ENCODE data around the gene DPP10.

DNA sequence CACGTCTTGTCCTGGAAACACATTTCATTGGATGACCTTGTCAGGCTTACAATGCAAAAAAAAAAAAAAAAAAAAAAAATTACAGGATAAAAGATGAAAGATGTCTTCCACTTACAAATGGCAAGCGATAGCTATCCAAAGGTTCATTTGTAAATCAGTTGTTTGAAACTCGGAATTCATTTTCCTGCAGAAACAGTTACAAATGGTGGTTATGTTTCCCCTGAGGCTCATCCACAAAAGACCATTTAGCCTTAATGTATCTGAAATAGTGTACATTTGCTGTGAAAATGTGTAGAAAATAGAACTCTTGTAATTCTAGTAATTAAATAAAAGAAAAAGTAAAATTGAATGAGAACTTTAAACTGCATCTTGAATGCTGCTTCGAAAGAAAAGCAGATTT is 25.9 kb downstream of the DPP10 start:
- TF ChIP-seq CTCF (IDR thresholded peaks at IDR 0.05) (no peak), POLR2A (IDR thresholded peaks at IDR 0.05) (no peak)

All from esophagus squamous epithelium (tissue), 4 donors.